Measurements from ENCODE around the gene CCDC24. TPM values are rescaled to one million over a fixed set of nuclear protein-coding genes. Genes with fewer than 3 reads are reported as not detected.
A peak's percentile ranks its signal among the peaks of the same experiment; 100 is the strongest.

CCDC24 gene
- total RNA-seq, 1 donor from 2014 or later: 0.89 TPM

- intact Hi-C loops (cut with DNase I): no loop called here
- DNase-seq (ENCODE audit: missing footprints) (peak; percentile 11), ATAC-seq (no peak)
Observed at GRCh38 chr1:43992232-43992995, 1.0 kb downstream of the CCDC24 start.

GRCh38 chr1:43993206-43993914, 2.0 kb downstream of the CCDC24 start:
- intact Hi-C loops (cut with DNase I): no loop called here
- DNase-seq (ENCODE audit: missing footprints): peak; percentile 11
- ATAC-seq: no peak

GRCh38 chr1:43994071-43994470, 2.7 kb downstream of the CCDC24 start:
- DNase-seq (ENCODE audit: missing footprints) (no peak), ATAC-seq (no peak)
- intact Hi-C loops (cut with DNase I): no loop called here

GRCh38 chr1:43994794-43995790, 3.7 kb downstream of the CCDC24 start:
- intact Hi-C loops (cut with DNase I): no loop called here
- ATAC-seq: no peak
- peak; percentile 58 for DNase-seq (ENCODE audit: missing footprints)

GRCh38 chr1:43995984-43996732, 4.8 kb downstream of the CCDC24 start:
- ATAC-seq (no peak), DNase-seq (ENCODE audit: missing footprints) (peak; percentile 51)
- intact Hi-C loops (cut with DNase I): no loop called here

- ATAC-seq (no peak), DNase-seq (ENCODE audit: missing footprints) (peak; percentile 56)
- intact Hi-C loops (cut with DNase I): no loop called here
Observed at GRCh38 chr1:43996733-43997115, 5.3 kb downstream of the CCDC24 start.

DNA sequence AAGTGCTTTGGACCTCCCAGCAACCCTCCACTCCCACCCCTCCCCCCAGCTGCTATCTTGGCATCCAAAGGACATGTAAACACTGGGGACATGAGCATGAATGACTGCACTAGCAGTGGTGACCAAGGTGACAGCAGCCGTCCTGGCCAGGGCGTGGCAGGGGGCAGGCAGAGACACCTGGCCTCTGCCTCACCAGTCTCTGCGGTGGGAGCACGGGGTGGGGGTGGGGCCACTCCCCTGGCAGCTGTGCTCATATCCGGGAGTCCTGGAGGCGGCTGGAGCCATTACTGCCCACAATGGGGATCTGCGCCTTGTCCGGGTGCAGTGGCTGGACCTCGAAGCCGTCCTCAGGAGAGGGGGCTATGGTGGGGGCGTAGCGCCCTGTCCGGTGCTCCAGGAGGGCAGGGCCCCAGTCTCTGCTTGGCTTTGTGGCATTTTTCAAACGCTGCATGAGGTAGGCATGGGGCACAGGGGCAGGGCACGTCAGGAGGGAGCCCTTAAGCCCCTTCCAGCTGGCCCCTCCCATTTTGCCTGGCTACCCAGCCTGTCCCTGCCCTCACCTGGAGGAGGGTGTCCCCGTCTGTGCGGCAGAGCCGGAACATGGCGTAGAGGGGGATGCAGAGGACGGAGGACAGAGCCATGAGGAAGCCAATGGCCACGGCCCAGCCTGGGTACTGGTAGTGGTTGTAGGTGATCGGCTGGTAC, 6.0 kb downstream of the CCDC24 start:
- intact Hi-C loops (cut with DNase I): no loop called here
- peak; percentile 54 for DNase-seq (ENCODE audit: missing footprints)
- ATAC-seq: no peak

- ATAC-seq (no peak), DNase-seq (ENCODE audit: missing footprints) (peak; percentile 26)
- intact Hi-C loops (cut with DNase I): no loop called here
Observed at GRCh38 chr1:43998000-43998378, 6.6 kb downstream of the CCDC24 start.

- ATAC-seq (no peak), DNase-seq (ENCODE audit: missing footprints) (peak; percentile 28)
- intact Hi-C loops (cut with DNase I): no loop called here
Observed at GRCh38 chr1:43999455-43999854, 8.1 kb downstream of the CCDC24 start.

DNA sequence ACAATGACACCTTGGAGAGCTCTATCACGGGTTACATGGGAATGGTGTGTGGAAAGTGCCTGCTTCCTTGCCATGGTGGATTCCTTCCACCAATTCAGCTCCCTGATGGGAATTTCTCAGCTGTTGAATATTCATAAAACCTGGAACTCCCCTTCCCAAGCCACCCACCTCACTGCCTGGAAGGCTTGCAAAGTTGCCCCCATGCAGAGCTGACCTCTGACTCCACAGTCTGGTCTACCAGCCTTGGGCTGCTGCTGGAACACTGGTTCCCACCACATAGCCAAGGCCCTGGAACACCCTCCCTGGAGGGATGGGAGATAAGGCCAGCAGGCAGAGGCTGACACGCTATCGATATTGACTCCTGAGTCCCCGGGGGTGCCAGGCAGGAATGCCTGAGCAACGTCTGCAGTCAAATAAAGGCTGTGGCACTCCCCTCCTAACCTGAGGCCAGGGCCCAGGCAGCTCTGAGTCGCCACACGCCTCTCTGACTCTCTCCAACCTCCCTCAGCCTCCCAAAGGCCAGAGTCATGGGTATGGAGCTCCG, 8.8 kb downstream of the CCDC24 start:
- intact Hi-C loops (cut with DNase I): no loop called here
- ATAC-seq (no peak), DNase-seq (ENCODE audit: missing footprints) (peak; percentile 37)

GRCh38 chr1:44002165-44002564, 10.8 kb downstream of the CCDC24 start:
- ATAC-seq (no peak), DNase-seq (ENCODE audit: missing footprints) (peak; percentile 57)
- intact Hi-C loops (cut with DNase I): no loop called here

DNA sequence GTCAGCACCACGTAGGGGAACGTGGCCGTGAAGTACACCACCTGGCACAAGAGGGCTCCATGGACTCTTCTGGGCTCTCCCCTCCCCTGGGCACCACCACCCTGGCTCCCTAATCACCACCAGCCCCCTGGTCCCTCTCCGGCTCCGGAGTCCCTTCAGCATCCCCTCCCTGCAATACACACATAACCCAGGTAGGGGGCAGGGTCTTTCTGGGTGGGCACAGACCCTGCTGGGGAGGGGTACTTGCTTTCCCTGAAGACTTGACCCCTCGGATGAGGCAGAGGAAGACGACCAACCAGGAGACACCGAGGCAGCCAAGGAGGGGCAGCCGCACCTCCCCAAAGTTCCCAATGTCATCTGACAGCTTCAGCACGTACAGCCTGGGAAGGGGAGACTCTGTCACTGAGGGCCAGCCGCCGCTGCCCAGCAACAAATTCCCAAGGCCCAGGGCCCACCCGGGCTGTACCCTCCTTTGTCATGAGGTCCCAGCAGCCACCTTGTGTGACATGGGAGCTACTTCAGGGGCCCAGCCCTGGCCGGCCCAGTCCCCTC, 11.3 kb downstream of the CCDC24 start:
- DNase-seq (ENCODE audit: missing footprints): no peak
- no peak for ATAC-seq
- intact Hi-C loops (cut with DNase I): no loop called here

DNA sequence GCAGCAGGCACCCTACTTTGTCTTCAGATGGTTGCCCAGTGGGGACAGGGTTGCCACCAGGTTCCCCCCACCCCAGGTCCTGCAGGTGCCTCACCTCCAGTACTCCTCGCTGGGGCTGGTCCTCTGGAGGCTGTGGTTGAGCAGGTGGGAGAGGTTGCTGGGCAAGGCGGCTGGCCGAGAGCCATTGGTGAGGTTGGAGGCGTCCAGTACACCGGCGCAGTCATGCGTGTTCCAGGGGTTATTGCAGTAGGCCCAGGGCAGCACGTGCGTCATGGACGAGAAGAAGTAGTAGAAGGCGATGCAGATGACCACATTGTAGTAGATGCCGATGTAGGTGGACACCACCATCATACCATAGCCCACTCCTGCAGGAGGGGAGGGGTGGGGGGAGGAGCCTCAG, 16.9 kb downstream of the CCDC24 start:
- ATAC-seq: no peak
- intact Hi-C loops (cut with DNase I): no loop called here
- peak; percentile 71 for DNase-seq (ENCODE audit: missing footprints)

GRCh38 chr1:44010935-44011471, 19.6 kb downstream of the CCDC24 start:
- intact Hi-C loops (cut with DNase I): no loop called here
- no peak for ATAC-seq
- peak; percentile 51 for DNase-seq (ENCODE audit: missing footprints)

- no peak for ATAC-seq
- intact Hi-C loops (cut with DNase I): no loop called here
Observed at GRCh38 chr1:44012404-44012803, 21.0 kb downstream of the CCDC24 start.

GRCh38 chr1:44012941-44013609, 21.7 kb downstream of the CCDC24 start:
- ATAC-seq: no peak
- peak; percentile 39 for DNase-seq (ENCODE audit: missing footprints)
- intact Hi-C loops (cut with DNase I): no loop called here

More at GRCh38 chr1:44012404-44012803, 21.0 kb downstream of the CCDC24 start:
- DNase-seq (ENCODE audit: missing footprints): peak; percentile 14

GRCh38 chr1:44013949-44014348, 22.6 kb downstream of the CCDC24 start:
- ATAC-seq (no peak), DNase-seq (ENCODE audit: missing footprints) (peak; percentile 17)
- intact Hi-C loops (cut with DNase I): no loop called here
